NB4 (cell line): ENCODE results near the gene ILK.

Experiments
- POLR2A ChIP-seq: IDR thresholded peaks from 2 replicates; pipeline ENCODE4 v1.6.1; 2011; ENCODE audit warnings: mild to moderate bottlenecking; ENCODE audit not compliant: insufficient read length; ENCODE audit errors: extremely low read depth
- TF ChIP-seq, protein P1 (sequence below): IDR thresholded peaks from one replicate; pipeline ENCODE4 v1.5.1; 2012; ENCODE audit warnings: low read depth, low read length
- TF ChIP-seq, protein P2 (sequence below): IDR thresholded peaks from 2 replicates; pipeline ENCODE4 v1.6.1; 2011; ENCODE audit warnings: low read depth, low read length

DNA sequence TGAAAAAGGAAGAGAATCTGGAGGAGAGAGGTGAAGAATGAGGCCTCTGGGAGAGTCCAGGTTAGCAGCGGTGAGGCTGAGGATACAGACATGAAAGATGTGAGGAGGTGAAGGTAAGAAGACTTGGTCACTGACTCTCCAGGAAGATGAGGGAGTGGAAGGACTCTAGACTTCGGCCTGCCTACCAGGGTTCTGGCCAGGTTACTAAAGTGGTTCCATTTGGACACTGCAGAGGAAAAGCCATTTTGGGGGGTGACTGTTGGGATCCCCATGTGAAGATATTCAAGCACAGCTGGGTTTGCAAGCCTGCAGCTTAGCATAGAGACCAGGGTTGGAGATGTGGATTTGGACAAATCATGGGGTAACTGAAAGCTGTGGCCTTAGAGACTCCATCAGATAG lies 44.3 kb downstream of the ILK start:
- TF ChIP-seq, protein P1, sequence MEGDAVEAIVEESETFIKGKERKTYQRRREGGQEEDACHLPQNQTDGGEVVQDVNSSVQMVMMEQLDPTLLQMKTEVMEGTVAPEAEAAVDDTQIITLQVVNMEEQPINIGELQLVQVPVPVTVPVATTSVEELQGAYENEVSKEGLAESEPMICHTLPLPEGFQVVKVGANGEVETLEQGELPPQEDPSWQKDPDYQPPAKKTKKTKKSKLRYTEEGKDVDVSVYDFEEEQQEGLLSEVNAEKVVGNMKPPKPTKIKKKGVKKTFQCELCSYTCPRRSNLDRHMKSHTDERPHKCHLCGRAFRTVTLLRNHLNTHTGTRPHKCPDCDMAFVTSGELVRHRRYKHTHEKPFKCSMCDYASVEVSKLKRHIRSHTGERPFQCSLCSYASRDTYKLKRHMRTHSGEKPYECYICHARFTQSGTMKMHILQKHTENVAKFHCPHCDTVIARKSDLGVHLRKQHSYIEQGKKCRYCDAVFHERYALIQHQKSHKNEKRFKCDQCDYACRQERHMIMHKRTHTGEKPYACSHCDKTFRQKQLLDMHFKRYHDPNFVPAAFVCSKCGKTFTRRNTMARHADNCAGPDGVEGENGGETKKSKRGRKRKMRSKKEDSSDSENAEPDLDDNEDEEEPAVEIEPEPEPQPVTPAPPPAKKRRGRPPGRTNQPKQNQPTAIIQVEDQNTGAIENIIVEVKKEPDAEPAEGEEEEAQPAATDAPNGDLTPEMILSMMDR = no peak
- TF ChIP-seq POLR2A = no peak
- TF ChIP-seq, protein P2, sequence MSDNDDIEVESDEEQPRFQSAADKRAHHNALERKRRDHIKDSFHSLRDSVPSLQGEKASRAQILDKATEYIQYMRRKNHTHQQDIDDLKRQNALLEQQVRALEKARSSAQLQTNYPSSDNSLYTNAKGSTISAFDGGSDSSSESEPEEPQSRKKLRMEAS = no peak
